Fibroblast of lung (primary cell): Measurements from ENCODE around the gene TPCN2. TPM values are rescaled to one million over a fixed set of nuclear protein-coding genes. Genes with fewer than 3 reads are reported as not detected.
"Not testable (repeated sequence)": the region's sequence is repeated elsewhere in the genome, so short reads cannot be mapped to it uniquely, and the experiment has no call there.

Source experiments
- DNase-seq, 2 donors: peaks; one replicate each; pipeline versions ENCODE4 v3.0.0 to v3.0.0-alpha.2; 2010; ENCODE audit warnings: low read depth in 2 of 2
- H2AFZ ChIP-seq: 2 replicates; pipeline ENCODE4 v1.5.1; 2012; ENCODE audit warnings: low read length, control low read depth, inconsistent platforms
- H3K27ac ChIP-seq: 2 replicates; pipeline ENCODE4 v1.5.1; 2011; ENCODE audit warnings: low read length, control low read depth; ENCODE audit not compliant: insufficient read depth
- H3K27me3 ChIP-seq: 2 replicates; pipeline ENCODE4 v1.5.1; 2011; ENCODE audit warnings: mild to moderate bottlenecking, low read length; ENCODE audit not compliant: control insufficient read depth, insufficient read depth
- H3K36me3 ChIP-seq: 2 replicates; pipeline ENCODE4 v1.5.1; 2011; ENCODE audit warnings: low read length; ENCODE audit not compliant: control insufficient read depth, insufficient read depth
- H3K4me1 ChIP-seq: 2 replicates; pipeline ENCODE4 v1.5.1; 2011; ENCODE audit warnings: low read length; ENCODE audit not compliant: control insufficient read depth, insufficient read depth; ENCODE audit errors: extremely low read depth
- H3K4me2 ChIP-seq: 2 replicates; pipeline ENCODE4 v1.5.1; 2011; ENCODE audit warnings: low read length, control low read depth; ENCODE audit not compliant: insufficient read depth; ENCODE audit errors: extremely low read depth
- H3K4me3 ChIP-seq, 4 experiments: fragments of 200-600 bp in 1 of 4; sonication (generic) in 1 of 4; replicated peaks in 1 of 4; 2 replicates each; pipeline ENCODE4 v1.5.1; 2011 to 2016; ENCODE audit warnings: low read length in 4 of 4, low read depth in 3 of 4, mild to moderate bottlenecking in 3 of 4, control low read depth in 2 of 4, inconsistent platforms in 1 of 4, mixed read lengths in 1 of 4; ENCODE audit not compliant: insufficient read depth in 1 of 4; ENCODE audit errors: control extremely low read depth in 1 of 4
- H3K79me2 ChIP-seq: 2 replicates; pipeline ENCODE4 v1.5.1; 2012; ENCODE audit warnings: mild to moderate bottlenecking, low read length, inconsistent platforms; ENCODE audit not compliant: control insufficient read depth, insufficient read depth
- H3K9ac ChIP-seq: 2 replicates; pipeline ENCODE4 v1.5.1; 2011; ENCODE audit warnings: mild to moderate bottlenecking, low read length, control low read depth; ENCODE audit not compliant: insufficient read depth
- H3K9me3 ChIP-seq: 2 replicates; pipeline ENCODE4 v1.5.1; 2012; ENCODE audit warnings: low read depth, low read length; ENCODE audit not compliant: control insufficient read depth, insufficient read depth
- H4K20me1 ChIP-seq: 2 replicates; pipeline ENCODE4 v1.5.1; 2011; ENCODE audit warnings: low read length; ENCODE audit not compliant: control insufficient read depth, insufficient read depth; ENCODE audit errors: extremely low read depth
- CTCF ChIP-seq, 2 donors: IDR thresholded peaks in 1 of 2; conservative IDR thresholded peaks in 1 of 2; 1 replicate in 1 of 2; 2 replicates in 1 of 2; pipeline ENCODE4 v1.5.1; 2011 to 2012; ENCODE audit warnings: low read length in 2 of 2, control low read depth in 1 of 2, inconsistent platforms in 1 of 2, low read depth in 1 of 2, mild to moderate bottlenecking in 1 of 2
- EZH2 ChIP-seq: IDR thresholded peaks from 2 replicates; pipeline ENCODE4 v1.5.1; 2012; ENCODE audit warnings: low read length, control low read depth, mild to moderate bottlenecking; ENCODE audit errors: missing control alignments
- polyA minus RNA-seq: library from RNA; depleted of rRNA, polyadenylated mRNA; stranded (reverse); fragments of >200 nt; gene quantifications from 2 replicates; pipeline ENCODE4 v1.2.3, GENCODE V29; 2011; ENCODE audit warnings: low replicate concordance
- polyA plus RNA-seq, 2 donors: library from polyadenylated mRNA; depleted of rRNA in 1 of 2; stranded (reverse) in 1 of 2; unstranded in 1 of 2; fragments of >200 nt; gene quantifications; 2 replicates each; pipeline ENCODE4 v1.2.1, GENCODE V29; 2011 to 2012; ENCODE audit warnings: missing spikeins in 1 of 2
- total RNA-seq: library from RNA; depleted of rRNA; stranded (reverse); fragments of >200 nt; gene quantifications from 2 replicates; pipeline ENCODE4 v1.2.1, GENCODE V29; 2014

Gene TPCN2
- 8.7 and 11.7 TPM in 2 replicates for total RNA-seq
- polyA plus RNA-seq = 7.7 and 9.7 TPM in 2 replicates
- 7.1 and 9.9 TPM in 2 replicates for polyA plus RNA-seq (2012)
- 24.2 and 31.8 TPM in 2 replicates for polyA minus RNA-seq

DNA sequence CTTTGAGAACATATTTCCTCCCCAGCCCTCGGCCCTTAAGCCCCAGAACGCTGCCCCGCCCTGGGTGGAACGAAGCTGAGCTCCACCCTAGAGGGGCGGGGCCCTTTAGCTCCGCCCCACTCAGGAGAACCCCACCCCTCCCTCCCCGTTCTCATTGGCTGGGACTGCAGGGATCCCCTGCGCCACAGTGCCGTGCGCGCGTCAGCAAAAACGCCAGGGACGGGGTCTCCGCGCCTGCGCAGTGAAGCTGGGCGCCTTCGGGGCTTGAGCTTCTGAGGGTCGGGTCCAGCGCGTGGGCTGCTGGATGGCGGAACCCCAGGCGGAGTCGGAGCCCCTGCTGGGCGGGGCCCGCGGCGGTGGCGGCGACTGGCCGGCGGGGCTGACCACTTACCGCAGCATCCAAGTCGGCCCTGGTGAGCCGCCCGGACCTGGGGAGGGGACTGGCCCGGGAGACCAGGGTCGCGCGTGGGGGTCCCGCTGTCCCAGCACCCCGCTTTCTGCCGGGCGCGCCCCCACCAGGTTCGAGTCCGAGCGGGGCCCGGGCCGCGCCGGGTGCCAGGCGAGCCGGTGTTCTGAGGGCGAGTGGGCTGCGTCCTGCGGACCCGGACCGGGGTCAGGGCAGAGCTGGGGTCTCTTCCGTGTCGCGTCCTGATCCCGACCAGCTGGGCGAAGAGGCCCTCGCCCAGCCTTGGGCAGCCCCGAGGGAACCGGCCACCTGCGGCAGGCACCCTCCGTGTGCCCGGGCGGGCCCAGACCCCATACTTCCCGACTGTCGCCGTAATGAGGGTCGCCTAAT, at the start of gene TPCN2:
Gene TPCN2 (plus strand): TSS at position 239 of the 796 bp plus-strand sequence. CDS start 66 bp downstream, at position 305.
- H3K79me2 ChIP-seq = peaks cover 22% of the 10 kb centered on the region

GRCh38 chr11:68999093-68999747, 49.5 kb upstream of the TPCN2 start:
- no peak overlapping the region for H3K4me2 ChIP-seq
- no peak overlapping the region for H3K27ac ChIP-seq
- no peaks in the 10 kb centered on the region for H3K27me3 ChIP-seq

More for the DNA sequence above, at the start of gene TPCN2:
- no peaks in the 10 kb centered on the region for H4K20me1 ChIP-seq
- TF ChIP-seq CTCF (conservative IDR thresholded peaks at IDR 0.05 in 1 of 2, IDR thresholded peaks at IDR 0.05 in 1 of 2; ENCODE audit: low read depth in 1 of 2, low read length in 2 of 2) (no peak), EZH2 (no peak)
- H3K4me3 ChIP-seq = peak within 1 kb of the TSS; percentile 80 to 93 (median 88)
- peak within 1 kb of the TSS; percentile 97 for H3K9ac ChIP-seq
- peak within 1 kb of the TSS; percentile 88 for H2AFZ ChIP-seq
- peak within 1 kb of the TSS; percentile 88 for H3K4me2 ChIP-seq
- no peaks in the 10 kb centered on the region for H3K36me3 ChIP-seq
- DNase-seq = peak; percentile 94 to 97
- H3K9me3 ChIP-seq = no peaks in the 10 kb centered on the region
- H3K4me1 ChIP-seq = peaks cover 21% of the 10 kb centered on the region
- peak within 1 kb of the TSS; percentile 88 for H3K27ac ChIP-seq
- H3K27me3 ChIP-seq = no peaks in the 10 kb centered on the region

GRCh38 chr11:68999748-69000355, 48.9 kb upstream of the TPCN2 start:
- not testable (repeated sequence) for H3K4me3 ChIP-seq, H3K4me2 ChIP-seq, H2AFZ ChIP-seq, H3K27ac ChIP-seq, H3K79me2 ChIP-seq, H3K9ac ChIP-seq, H3K27me3 ChIP-seq, H4K20me1 ChIP-seq, H3K9me3 ChIP-seq, DNase-seq
- Histone ChIP-seq H3K4me1 (peaks cover 24% of the 10 kb centered on the region), H3K36me3 (peaks cover 16% of the 10 kb centered on the region)

More at GRCh38 chr11:68999093-68999747, 49.5 kb upstream of the TPCN2 start:
- Histone ChIP-seq H4K20me1 (no peaks in the 10 kb centered on the region), H3K4me1 (peaks cover 24% of the 10 kb centered on the region), H3K4me3 (no peak overlapping the region), H3K9ac (no peak overlapping the region), H3K79me2 (no peaks in the 10 kb centered on the region), H3K36me3 (peaks cover 10% of the 10 kb centered on the region), H2AFZ (no peak overlapping the region), H3K9me3 (no peaks in the 10 kb centered on the region)
- no peak for TF ChIP-seq EZH2
- TF ChIP-seq CTCF (conservative IDR thresholded peaks at IDR 0.05 in 1 of 2, IDR thresholded peaks at IDR 0.05 in 1 of 2; ENCODE audit: low read depth in 1 of 2, low read length in 2 of 2) = no peak
- DNase-seq = peak in 1 of 2 donors; percentile 20
